Measurements from ENCODE around the gene CHAMP1. TPM values are rescaled to one million over a fixed set of nuclear protein-coding genes. Genes with fewer than 3 reads are reported as not detected.

The CHAMP1 gene
- total RNA-seq, 1 experiment from 2014 or later: 28.0 TPM

DNA sequence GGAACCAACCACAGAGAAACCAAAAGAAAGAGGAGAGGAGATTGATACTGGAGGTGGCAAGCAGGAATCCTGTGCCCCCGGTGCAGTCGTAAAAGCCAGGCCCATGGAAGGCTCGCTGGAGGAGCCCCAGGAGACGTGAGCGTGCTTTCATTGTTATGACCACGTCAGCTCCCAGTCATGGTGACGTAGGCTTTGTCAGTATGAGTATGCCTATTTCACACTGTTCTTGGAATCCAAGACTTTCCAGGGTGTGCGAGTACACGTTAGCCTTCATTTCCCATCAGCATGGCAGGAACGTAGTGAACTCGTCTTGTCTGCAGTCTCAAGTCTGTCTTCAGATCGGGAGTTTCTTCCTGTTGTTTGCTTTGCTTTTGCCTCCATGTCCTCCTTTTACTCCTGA is 15.4 kb upstream of the CHAMP1 start:
- DNase-seq (ENCODE audit: low read depth): no peak

DNA sequence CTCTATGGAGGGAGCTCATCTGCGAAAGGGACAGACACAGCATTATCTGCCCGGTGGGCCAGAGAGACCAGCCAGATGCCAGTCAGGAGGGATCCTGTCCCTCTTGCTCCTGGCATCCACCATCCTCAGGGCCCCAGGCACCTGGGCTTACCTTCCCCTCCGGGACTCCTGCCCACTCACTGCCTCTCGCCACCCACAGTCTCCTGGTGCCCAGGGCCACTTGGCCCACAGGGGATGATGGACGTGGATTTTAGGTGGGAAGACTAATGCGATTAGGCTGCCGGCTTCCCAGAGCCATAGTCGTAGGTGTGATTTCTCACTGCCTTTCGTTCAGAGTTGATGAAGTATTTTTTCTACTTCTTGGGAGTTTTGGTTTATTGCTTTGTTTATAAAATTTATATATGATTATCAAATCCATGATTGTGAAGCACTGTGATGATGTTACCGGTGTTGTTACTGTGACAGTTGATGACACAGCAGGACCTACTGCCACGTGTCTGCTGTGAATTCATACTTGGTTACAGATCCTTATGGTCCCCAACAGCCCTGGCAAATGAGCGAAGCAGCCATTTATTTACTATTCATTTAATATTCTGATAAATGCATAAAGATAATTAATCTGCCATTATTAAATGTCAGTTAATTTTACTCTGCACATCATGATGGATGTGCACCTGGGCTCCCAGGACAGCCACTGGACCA is 14.5 kb upstream of the CHAMP1 start:
- DNase-seq (ENCODE audit: low read depth): no peak

GRCh38 chr13:114303700-114304327 is 10.5 kb upstream of the CHAMP1 start:
- no peak for DNase-seq (ENCODE audit: low read depth)

DNA sequence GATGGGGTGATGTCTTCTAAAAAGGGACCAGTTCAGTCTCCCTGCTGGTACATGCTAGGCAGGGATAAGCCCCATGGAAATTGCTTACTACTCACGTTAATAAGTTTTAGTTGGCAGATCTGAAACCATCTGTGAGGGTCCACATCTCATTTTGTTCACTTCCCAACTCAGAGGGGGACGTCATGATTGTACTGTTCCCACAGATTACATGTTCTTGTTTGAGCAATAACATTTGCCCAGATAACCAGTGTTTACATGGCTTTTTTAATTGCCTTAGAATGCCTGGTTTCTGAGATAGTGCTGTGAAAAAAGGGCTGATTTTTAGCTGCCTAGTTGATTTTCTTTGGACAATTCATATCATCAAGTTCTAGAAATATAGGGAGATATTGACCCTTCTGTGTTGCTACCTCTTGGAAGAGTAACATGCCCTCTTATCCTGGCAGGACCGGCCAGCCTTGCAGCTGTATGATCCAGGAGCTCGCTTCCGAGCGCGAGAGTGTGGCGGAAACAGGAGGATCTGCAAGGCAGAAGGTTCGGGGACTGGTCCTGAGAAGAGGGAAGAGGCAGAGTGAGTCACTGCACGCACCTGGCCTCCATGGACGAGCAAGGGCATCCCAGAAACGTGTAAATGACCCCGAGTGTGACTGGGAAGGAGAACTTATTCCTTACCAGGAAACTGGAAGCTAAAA is 9.8 kb upstream of the CHAMP1 start:
- no peak for DNase-seq (ENCODE audit: low read depth)

- DNase-seq (ENCODE audit: low read depth): no peak
These were observed 5.2 kb upstream of the CHAMP1 start for GRCh38 chr13:114309086-114309485.

DNA sequence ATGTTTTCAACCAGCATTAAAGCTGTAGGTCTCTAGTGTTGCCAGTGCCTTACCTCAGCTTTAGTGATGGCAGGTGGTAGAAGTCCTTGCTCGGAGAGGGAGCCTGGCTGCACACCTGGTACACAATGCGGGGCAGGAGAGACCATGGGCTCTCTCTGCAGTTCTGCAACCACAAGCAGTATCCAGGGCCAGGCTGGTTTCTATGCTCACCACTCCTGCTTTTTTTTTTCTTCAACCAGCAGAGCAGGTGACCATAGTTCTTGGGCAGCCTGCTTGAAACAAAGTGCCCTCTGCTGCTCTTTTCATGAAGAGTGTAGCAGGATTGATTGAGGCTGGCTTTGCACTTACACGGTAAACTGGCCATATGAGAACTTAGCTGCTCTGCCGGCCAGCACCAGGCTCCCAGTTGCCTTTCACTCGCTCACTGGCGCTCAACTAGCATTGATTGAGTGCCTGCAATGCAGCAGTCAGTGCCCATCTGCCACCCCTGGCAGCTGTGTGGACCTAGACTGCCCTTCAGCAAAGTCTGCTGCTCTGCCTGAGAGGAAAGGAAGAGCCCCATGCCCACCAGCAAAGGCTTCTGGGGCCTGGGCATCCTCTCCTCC is 4.4 kb upstream of the CHAMP1 start:
- DNase-seq (ENCODE audit: low read depth): no peak

- DNase-seq (ENCODE audit: low read depth): no peak
These were observed 3.3 kb upstream of the CHAMP1 start for GRCh38 chr13:114310956-114311355.

DNA sequence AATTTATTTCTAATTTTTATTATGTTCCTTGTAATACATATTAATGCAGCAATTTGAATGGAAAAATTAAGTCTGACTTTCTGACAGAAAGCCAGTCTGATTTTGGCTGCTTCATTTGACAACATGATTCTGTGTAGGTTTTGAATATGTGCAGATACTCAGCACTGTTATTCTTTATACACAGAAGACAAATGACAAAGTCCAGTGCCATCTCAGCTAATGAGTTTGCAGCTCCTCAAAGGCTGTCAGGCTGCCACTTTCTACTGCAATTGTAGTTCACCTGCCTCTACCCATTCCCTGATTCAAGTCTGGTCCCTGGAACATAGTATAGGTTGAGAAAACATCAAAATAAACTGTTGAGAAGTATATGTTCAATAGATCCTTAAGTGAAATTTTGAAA is 2.9 kb upstream of the CHAMP1 start:
- no peak for DNase-seq (ENCODE audit: low read depth)

- no peak for DNase-seq (ENCODE audit: low read depth)
These were observed 2.4 kb upstream of the CHAMP1 start for GRCh38 chr13:114311908-114312307.

DNA sequence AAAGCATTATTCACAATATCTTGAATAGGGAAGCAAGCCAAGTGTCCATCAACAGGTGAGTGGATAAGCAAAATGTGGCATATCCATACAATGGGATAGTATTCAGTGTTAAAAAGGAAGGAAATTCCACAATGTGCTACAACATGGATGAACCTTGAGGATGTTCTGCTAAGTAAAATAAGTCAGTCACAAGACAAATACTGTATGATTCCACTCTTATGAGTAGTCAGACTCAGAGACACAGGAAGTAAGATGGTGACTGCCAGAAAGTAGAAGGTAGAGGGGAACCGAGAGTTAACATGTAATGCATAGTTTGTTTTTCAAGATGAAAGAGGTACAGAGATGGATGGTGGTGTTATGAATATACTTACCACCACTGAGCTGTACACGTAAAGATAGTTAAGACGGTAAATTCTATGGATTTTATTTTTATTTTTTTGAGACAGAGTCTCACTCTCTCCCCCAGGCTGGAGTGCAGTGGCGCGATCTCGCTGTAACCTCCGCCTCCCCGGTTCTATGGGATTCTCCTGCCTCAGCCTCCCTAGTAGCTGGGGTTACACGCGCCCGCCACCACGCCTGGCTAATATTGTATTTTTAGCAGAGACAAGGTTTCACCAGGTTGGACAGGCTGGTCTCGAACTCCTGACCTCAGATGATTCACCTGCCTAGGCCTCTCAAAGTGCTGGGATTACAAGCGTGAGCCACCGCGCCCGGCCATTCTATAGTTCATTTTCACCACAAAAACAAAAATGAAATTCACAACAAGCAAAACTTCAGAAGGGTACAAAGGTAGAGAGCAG is 1.0 kb upstream of the CHAMP1 start:
- peak; percentile 30 for DNase-seq (ENCODE audit: low read depth)

GRCh38 chr13:114315074-114315785 is 927 bp downstream of the CHAMP1 start:
- no peak for DNase-seq (ENCODE audit: low read depth)

GRCh38 chr13:114318624-114319023 is 4.3 kb downstream of the CHAMP1 start:
- DNase-seq (ENCODE audit: low read depth): no peak

GRCh38 chr13:114319441-114319913 is 5.2 kb downstream of the CHAMP1 start:
- peak; percentile 53 for DNase-seq (ENCODE audit: low read depth)

- DNase-seq (ENCODE audit: low read depth): no peak
These were observed 5.8 kb downstream of the CHAMP1 start for GRCh38 chr13:114320065-114320464.

DNA sequence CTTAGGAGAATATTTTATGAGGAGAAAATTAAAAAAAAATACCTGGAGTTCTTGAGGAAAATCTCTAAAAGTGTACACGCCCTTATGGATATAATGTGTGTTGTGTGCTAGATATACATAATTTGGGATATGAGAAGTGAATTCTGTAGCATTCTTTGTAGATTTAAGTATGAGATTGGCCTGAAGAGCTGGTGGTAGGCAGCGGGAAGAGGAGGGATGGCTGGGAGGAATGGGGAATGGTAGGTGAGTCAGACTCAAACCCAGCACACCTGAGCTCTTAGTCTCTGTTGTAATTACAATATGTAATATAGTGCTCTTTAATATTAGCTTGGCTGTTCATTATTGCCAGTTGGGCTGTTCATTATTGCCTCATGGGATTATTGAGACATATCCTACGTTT is 7.0 kb downstream of the CHAMP1 start:
- no peak for DNase-seq (ENCODE audit: low read depth)

DNA sequence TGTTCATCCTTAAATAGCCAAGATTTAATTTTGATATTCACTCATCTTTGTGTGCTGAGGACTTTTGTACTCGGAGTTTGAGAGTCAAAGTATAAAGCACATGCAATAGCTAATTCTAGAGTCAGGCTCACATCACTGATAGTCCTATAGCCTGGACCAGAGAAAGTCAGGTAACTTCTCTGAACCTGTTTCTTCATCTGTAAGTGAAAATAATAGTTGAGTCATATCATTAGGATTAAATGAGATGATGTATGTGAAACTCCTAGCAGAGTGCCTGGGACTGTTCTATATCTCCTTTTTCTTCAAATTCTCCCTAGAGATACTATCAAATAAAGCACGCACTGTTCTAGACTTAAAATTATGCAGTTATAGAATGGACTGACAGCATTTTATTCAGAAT is 9.0 kb downstream of the CHAMP1 start:
- no peak for DNase-seq (ENCODE audit: low read depth)

GRCh38 chr13:114324334-114324733 is 10.0 kb downstream of the CHAMP1 start:
- DNase-seq (ENCODE audit: low read depth): no peak

DNA sequence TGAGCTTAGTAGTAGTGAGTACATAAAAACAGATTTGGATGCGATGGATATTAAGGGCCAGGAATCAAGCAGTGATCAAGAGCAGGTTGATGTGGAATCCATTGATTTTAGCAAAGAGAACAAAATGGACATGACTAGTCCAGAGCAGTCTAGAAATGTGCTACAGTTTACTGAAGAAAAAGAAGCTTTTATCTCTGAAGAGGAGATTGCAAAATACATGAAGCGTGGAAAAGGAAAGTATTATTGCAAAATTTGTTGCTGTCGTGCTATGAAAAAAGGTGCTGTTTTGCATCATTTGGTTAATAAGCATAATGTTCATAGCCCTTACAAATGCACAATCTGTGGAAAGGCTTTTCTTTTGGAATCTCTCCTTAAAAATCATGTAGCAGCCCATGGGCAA is 11.4 kb downstream of the CHAMP1 start:
- DNase-seq (ENCODE audit: low read depth): no peak

GRCh38 chr13:114328034-114328433 is 13.7 kb downstream of the CHAMP1 start:
- DNase-seq (ENCODE audit: low read depth): no peak

GRCh38 chr13:114328595-114328994 is 14.3 kb downstream of the CHAMP1 start:
- DNase-seq (ENCODE audit: low read depth): no peak

GRCh38 chr13:114330086-114330485 is 15.8 kb downstream of the CHAMP1 start:
- no peak for DNase-seq (ENCODE audit: low read depth)
